Measurements from ENCODE around the gene CCL19. TPM values are rescaled to one million over a fixed set of nuclear protein-coding genes. Genes with fewer than 3 reads are reported as not detected.
A peak's percentile ranks its signal among the peaks of the same experiment; 100 is the strongest.

The CCL19 gene
- total and polyA plus RNA-seq, 10 donors: 4.0 to 73.1 (median 22.8) TPM; not detected in 2

GRCh38 chr9:34701769-34702736 lies 11.0 kb upstream of the CCL19 start:
- WGBS, 5 donors: 2 to 6% (median 3%) methylated on average over 24 to 30 of the region's 30 CpGs
- intact Hi-C loops (cut with DNase I; ENCODE audit: low total_unique reads): no loop called here
- H3K4me3 ChIP-seq: peak overlapping the region; percentile 43 to 93 (median 64)

GRCh38 chr9:34701023-34701768 lies 10.1 kb upstream of the CCL19 start:
- peaks cover 0 to 14% (median 0%) of the 10 kb centered on the region in 7 donors for H3K27me3 ChIP-seq (replicated peaks in 1 of 7)
- H3K4me1 ChIP-seq: peaks cover 0 to 18% (median 15%) of the 10 kb centered on the region in 6 donors
- intact Hi-C loops (cut with DNase I; ENCODE audit: low total_unique reads): no loop called here
- H3K9me3 ChIP-seq: no peaks in the 10 kb centered on the region
- H3K27ac ChIP-seq: peak overlapping the region in 7 of 8 donors; percentile 22 to 82 (median 72)
- DNase-seq: peak; percentile 91
- WGBS, 5 donors: 11 to 27% (median 12%) methylated on average over 20 to 52 of the region's 52 CpGs
- peak overlapping the region; percentile 43 to 93 (median 64) for H3K4me3 ChIP-seq
- TF ChIP-seq POLR2A (IDR thresholded peaks at IDR 0.05): no peak
- peak; percentile 77 to 95 (median 90) for TF ChIP-seq CTCF (IDR thresholded peaks at IDR 0.05 in 8 of 11, conservative IDR thresholded peaks at IDR 0.05 in 3 of 11)
- peak; percentile 33 to 70 (median 59) for TF ChIP-seq POLR2AphosphoS5 (IDR thresholded peaks at IDR 0.05)
- no peaks in the 10 kb centered on the region for H3K36me3 ChIP-seq

More at GRCh38 chr9:34701769-34702736, 11.0 kb upstream of the CCL19 start:
- no peak for TF ChIP-seq POLR2A (IDR thresholded peaks at IDR 0.05)
- TF ChIP-seq POLR2AphosphoS5 (IDR thresholded peaks at IDR 0.05): peak; percentile 52 to 59 (median 52)
- peak; percentile 86 to 99 (median 98) for TF ChIP-seq CTCF (IDR thresholded peaks at IDR 0.05 in 8 of 11, conservative IDR thresholded peaks at IDR 0.05 in 3 of 11)
- no peaks in the 10 kb centered on the region for H3K9me3 ChIP-seq
- H3K27me3 ChIP-seq (replicated peaks in 1 of 7): peaks cover 0 to 14% (median 0%) of the 10 kb centered on the region in 7 donors
- peak overlapping the region in 7 of 8 donors; percentile 22 to 82 (median 72) for H3K27ac ChIP-seq
- peaks cover 0 to 18% (median 15%) of the 10 kb centered on the region in 6 donors for H3K4me1 ChIP-seq
- no peaks in the 10 kb centered on the region for H3K36me3 ChIP-seq
- peak; percentile 94 for DNase-seq

- intact Hi-C loops (cut with DNase I; ENCODE audit: low total_unique reads): no loop called here
- Histone ChIP-seq H3K4me3 (no peak overlapping the region), H3K27ac (no peak overlapping the region), H3K27me3 (replicated peaks in 1 of 7) (no peaks in the 10 kb centered on the region), H3K9me3 (no peaks in the 10 kb centered on the region), H3K4me1 (peaks cover 0 to 18% (median 0%) of the 10 kb centered on the region in 6 donors), H3K36me3 (no peaks in the 10 kb centered on the region)
- TF ChIP-seq POLR2A (IDR thresholded peaks at IDR 0.05) (no peak), CTCF (IDR thresholded peaks at IDR 0.05 in 8 of 11, conservative IDR thresholded peaks at IDR 0.05 in 3 of 11) (no peak), POLR2AphosphoS5 (IDR thresholded peaks at IDR 0.05) (no peak)
- no peak for DNase-seq
These were observed 3.7 kb upstream of the CCL19 start for GRCh38 chr9:34694811-34695210.

Data from spleen (tissue), 11 donors.